MG63 (cell line): ENCODE data around the gene SERPINH1. TPM values are rescaled to one million over a fixed set of nuclear protein-coding genes. Genes with fewer than 3 reads are reported as not detected.

Experiments
- DNase-seq: peaks from one replicate; pipeline ENCODE4 v3.0.0-alpha.2; 2020
- H3K27me3 ChIP-seq: fragments of 250-450 bp; sonication (Bioruptor Pico); 2 replicates; pipeline ENCODE4 v1.5.1; 2020; ENCODE audit warnings: mild to moderate bottlenecking, moderate library complexity
- H3K36me3 ChIP-seq: fragments of 250-450 bp; sonication (Bioruptor Pico); 2 replicates; pipeline ENCODE4 v1.5.1; 2020; ENCODE audit warnings: mild to moderate bottlenecking, moderate library complexity
- H3K4me3 ChIP-seq: fragments of 250-450 bp; sonication (Bioruptor Pico); 2 replicates; pipeline ENCODE4 v1.5.1; 2020; ENCODE audit warnings: mild to moderate bottlenecking, moderate library complexity
- H3K9me3 ChIP-seq: fragments of 250-450 bp; sonication (Bioruptor Pico); 2 replicates; pipeline ENCODE4 v1.5.1; 2020; ENCODE audit warnings: mild to moderate bottlenecking, moderate library complexity
- total RNA-seq: library from RNA; depleted of rRNA; stranded (reverse); fragments of >200 nt; shearing (Covaris generic); gene quantifications from 2 replicates; pipeline ENCODE4 v1.2.3, GENCODE V29; 2014; ENCODE audit warnings: low replicate concordance; rRNA removed

Gene SERPINH1
- total RNA-seq, 1 experiment from 2014 or later: 1,275 TPM

DNA sequence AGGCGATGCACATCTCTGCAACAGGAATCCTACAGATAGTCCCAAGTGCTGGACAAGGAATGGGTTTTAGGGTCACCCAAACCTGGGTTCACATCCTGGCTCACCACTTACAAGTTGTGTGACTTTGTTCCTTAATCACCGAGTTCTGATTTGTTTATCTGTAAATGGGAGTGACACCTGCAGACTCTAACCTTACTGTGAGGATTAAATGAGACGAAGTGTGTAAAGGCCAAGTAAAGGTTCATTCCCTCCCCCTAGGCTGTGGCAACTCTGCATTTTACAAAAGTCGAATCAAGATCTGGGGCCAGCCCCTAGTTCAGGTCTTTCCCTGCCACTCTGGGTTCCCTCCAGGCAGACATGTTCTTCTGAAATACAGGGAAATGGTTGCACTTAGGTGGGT is 34.9 kb downstream of the SERPINH1 start:
- Histone ChIP-seq H3K36me3 (no peaks in the 10 kb centered on the region), H3K9me3 (no peaks in the 10 kb centered on the region), H3K4me3 (no peak overlapping the region), H3K27me3 (no peaks in the 10 kb centered on the region)
- no peak for DNase-seq

DNA sequence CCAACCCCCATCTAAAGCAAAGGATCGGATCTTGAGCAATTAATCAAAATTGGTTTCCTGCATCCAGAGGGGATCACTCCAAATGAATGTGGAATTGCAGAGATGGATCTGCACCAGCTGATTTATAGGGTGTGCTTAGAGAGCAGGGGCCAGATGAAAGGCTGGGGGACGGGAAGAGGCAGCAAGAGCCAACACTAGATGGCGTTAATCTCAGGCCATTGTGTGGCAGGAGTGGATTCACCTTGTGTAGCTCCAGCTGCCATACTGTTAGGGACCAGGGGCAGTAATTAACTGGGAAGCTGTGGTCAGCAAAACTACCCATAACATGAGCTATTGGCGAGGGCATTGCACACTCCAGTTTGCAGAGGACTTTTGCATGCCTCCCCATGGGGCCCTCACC is 35.6 kb downstream of the SERPINH1 start:
- Histone ChIP-seq H3K36me3 (no peaks in the 10 kb centered on the region), H3K27me3 (no peaks in the 10 kb centered on the region), H3K9me3 (no peaks in the 10 kb centered on the region), H3K4me3 (no peak overlapping the region)
- DNase-seq: no peak

DNA sequence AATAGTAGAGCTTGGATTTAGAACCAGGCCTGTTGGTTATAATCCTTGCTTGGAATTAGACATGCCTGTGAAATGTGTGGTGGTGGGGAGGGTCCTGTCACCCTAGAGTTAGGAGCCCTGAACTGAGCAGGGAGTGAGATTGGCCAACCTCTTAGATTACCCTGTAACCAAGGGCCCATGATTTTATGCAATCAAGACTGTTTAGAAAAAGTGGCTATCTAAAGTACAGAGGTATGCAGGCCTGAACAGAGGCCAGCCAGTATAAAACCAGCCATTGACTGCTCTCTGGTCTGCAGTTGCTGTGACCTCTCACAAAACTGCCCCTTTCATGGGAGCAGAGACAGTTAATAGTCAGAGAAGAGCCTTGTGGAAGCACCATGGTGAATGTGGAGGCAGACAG is 36.2 kb downstream of the SERPINH1 start:
- Histone ChIP-seq H3K36me3 (no peaks in the 10 kb centered on the region), H3K27me3 (no peaks in the 10 kb centered on the region), H3K9me3 (no peaks in the 10 kb centered on the region), H3K4me3 (no peak overlapping the region)
- DNase-seq: no peak

DNA sequence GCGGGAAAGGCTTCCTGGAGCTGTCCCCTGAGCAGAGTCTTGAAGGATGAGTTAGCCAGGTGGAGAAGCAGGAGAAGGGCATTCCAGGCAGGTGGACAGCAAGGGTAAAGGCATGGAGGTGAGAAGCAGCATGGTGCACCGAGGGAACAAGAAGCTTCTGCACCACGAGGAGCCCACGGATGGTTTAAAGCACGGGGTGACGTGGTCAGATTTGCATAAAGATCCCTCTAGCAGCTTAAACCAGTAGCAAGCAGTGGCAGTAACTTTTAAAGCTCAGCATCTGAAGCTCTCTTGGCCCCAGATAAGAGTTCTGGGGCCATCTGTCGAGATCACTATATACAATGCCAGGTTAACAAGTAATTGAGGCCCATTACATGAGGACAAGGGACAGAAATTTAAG is 36.8 kb downstream of the SERPINH1 start:
- Histone ChIP-seq H3K27me3 (no peaks in the 10 kb centered on the region), H3K4me3 (no peak overlapping the region), H3K36me3 (no peaks in the 10 kb centered on the region), H3K9me3 (no peaks in the 10 kb centered on the region)
- no peak for DNase-seq

DNA sequence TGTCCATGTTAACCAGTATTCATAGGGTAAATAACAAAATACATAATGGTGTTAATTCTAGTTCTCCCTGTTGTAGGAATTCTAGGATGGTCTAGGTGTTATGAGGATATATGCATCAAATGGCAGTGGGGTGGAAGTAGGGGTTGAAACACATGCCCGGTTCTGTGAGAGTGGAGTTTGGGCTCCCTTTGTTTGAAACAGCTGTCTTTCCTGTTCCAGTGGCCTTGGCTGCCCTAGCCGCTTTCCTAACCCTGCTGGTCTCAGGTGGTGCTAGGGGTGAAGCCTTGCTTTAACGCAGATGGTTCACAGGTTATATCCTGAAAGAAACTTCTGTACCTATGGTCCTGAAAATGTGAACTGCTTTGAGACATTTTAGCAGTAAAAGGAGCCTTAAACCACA is 38.3 kb downstream of the SERPINH1 start:
- no peak overlapping the region for H3K4me3 ChIP-seq
- DNase-seq: no peak
- no peaks in the 10 kb centered on the region for H3K9me3 ChIP-seq
- no peaks in the 10 kb centered on the region for H3K36me3 ChIP-seq
- no peaks in the 10 kb centered on the region for H3K27me3 ChIP-seq

DNA sequence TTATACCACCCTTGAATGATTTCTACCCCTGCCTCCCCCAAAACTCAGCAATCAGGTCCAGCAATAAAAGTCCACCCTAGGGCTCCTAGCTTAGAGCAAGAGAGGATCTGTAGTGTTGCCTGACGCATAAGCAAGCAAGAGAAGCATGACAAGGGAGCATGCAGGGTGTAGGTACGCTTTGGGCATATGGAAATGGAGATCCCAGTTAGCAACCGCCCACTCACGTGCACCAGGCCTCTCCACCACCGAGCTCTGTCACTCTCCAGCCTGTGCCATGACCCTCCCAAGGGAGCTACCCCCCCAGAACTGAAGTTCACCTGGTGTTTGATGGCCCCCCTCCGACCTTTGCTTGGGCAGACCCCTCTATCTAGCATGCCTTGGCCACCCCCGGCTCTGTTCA is 39.4 kb downstream of the SERPINH1 start:
- no peaks in the 10 kb centered on the region for H3K9me3 ChIP-seq
- DNase-seq: no peak
- H3K36me3 ChIP-seq: no peaks in the 10 kb centered on the region
- no peak overlapping the region for H3K4me3 ChIP-seq
- no peaks in the 10 kb centered on the region for H3K27me3 ChIP-seq

DNA sequence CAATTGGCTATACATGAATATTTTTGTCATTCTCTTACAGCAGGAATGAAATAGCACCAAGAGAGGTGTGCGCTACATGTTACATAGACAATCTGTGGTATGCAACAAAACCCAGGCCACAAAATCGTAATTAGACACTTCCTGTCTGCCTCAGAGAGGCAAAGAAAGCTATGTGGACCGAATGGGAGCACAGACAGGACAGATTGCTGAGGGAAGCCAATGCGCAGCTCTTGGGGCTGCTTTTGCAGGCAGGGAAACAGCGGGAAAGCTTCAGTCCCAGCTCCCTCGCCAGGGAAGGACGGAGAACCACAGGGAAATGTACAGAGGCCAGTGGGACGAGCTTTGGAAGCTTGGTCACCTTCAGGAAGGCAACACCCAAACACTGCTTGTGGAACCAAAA is 40.9 kb downstream of the SERPINH1 start:
- H3K9me3 ChIP-seq: no peaks in the 10 kb centered on the region
- no peaks in the 10 kb centered on the region for H3K36me3 ChIP-seq
- no peak overlapping the region for H3K4me3 ChIP-seq
- no peaks in the 10 kb centered on the region for H3K27me3 ChIP-seq
- DNase-seq: no peak

DNA sequence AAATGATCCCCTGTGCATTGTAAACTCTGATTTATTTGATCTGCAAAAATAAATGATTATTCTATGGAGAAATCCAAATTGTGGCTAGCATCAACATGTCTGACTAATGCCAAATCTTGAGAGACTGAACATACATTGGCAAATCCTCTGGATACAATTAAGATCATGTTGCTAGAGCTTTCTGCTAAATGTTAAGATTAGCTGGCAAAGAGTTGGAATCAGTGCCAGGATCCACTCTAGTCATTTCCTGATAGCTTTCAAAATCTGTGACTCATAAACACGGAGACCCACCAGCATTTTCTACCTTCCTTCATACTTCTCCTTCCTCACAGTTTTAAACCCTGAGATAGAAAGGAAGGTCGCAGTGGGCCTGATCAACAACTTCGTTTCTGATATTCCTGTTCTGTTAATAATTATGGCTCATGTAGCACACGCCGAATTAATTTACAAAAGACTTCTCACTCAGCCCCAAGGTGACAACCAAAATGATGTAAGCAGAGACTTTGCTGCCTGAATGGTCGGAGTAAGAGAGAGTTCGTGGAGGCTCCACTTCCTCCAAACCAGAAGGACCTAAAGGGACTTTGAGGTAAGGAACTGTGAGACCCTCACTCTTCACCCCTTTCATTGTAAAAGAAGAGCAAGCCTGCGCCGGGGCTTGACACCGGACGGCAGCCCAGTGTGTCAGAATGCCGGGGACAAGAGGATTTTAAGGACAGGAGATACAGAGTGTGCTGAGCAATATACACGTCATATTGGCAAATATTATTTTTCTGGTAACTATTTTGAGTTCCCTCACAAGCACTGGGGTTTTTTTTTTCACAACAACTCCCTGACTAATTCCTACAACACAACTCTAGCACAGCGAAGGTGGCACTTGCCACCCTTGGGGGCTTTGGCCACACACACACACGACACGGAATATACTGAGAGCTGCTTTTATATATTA is 42.0 kb downstream of the SERPINH1 start:
- DNase-seq: peak; percentile 35
- Histone ChIP-seq H3K27me3 (no peaks in the 10 kb centered on the region), H3K36me3 (no peaks in the 10 kb centered on the region), H3K9me3 (no peaks in the 10 kb centered on the region), H3K4me3 (no peak overlapping the region)

DNA sequence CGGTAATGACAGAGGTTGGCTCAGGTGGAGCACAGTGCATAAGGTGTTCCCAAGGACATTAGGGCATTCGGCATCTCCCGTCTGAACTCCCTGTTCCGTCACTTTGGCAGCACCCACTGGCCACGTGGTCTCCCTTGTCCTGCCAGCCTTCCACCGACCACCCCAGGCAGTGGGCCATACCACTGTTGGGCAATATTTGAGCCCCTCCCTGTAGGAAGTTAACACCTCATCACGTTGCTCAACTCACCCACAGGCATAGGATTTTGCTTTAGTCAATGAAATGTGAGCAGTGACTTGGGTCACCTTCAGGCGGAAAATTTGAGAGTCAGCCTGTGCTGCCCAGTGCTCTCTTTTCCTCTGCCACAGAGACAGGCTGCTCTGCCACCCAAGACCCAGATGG is 44.0 kb downstream of the SERPINH1 start:
- H3K4me3 ChIP-seq: no peak overlapping the region
- H3K36me3 ChIP-seq: no peaks in the 10 kb centered on the region
- DNase-seq: no peak
- H3K27me3 ChIP-seq: no peaks in the 10 kb centered on the region
- H3K9me3 ChIP-seq: no peaks in the 10 kb centered on the region

DNA sequence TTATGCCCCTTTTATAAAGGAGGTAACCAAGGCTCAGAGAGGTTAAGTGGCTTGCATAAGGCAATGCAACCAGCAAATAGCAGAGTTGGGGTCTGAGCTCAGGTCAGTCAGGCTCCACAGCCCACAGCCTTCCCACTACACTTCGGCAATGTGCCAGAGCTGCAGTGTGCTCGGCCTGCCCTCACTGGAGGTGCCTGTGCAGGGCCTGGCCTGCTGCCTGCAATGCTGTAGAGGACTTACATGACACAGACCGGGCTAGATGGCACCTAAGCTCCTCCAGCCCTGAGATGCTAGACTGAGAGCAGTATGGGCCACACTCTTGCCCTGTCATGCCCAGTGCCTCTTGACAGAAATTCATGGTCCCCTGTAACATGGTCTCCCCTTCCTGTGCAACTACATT is 49.8 kb downstream of the SERPINH1 start:
- no peaks in the 10 kb centered on the region for H3K9me3 ChIP-seq
- DNase-seq: no peak
- no peak overlapping the region for H3K4me3 ChIP-seq
- H3K27me3 ChIP-seq: no peaks in the 10 kb centered on the region
- no peaks in the 10 kb centered on the region for H3K36me3 ChIP-seq

DNA sequence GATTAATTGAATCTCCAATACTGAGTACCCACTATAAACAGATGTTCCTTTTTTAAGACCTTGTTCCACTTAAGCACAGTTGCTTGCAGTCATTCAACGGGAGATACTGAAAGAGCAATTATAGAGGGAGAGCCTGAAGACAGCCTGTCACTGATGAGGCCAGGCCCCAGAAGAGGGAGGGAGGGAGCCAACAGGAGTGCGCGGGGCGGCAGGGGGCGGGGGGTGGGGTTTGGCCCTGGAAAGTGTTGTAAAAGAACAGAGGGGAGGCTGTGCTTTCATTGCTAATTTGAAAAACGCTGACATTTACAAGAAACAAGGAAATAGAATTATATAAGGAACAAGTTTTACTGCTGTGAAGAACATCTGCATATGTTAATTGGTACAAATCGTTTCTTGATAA is 53.7 kb downstream of the SERPINH1 start:
- Histone ChIP-seq H3K36me3 (no peaks in the 10 kb centered on the region), H3K9me3 (no peaks in the 10 kb centered on the region), H3K4me3 (no peak overlapping the region), H3K27me3 (no peaks in the 10 kb centered on the region)
- DNase-seq: no peak

DNA sequence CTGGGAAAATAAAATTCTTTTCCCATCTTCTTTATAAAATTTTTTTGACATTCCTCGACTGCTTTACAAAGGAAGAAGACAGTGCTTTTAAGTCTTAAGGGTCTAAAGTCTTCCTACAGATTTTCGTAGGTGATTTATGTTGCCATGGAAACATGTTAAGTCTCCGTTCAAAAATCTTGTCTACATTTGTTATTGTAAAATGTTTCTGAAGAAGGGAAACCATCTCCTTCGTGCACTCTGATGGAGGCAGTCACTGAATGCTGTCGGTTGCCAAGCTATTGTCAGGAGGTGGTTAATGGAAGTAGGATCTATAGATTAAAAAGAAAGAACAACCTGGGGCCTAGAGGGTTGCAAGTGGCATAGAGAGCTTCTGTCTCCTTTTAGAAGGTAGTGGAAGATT is 54.2 kb downstream of the SERPINH1 start:
- Histone ChIP-seq H3K36me3 (no peaks in the 10 kb centered on the region), H3K4me3 (no peak overlapping the region), H3K27me3 (no peaks in the 10 kb centered on the region), H3K9me3 (no peaks in the 10 kb centered on the region)
- no peak for DNase-seq

Other genes with a start within 250 kb of the SERPINH1 start
- gene ARRB1, start 210.6 kb upstream of the SERPINH1 start, total RNA-seq: 8.0 and 17.2 TPM in 2 replicates
- gene RPS3, start 162.7 kb upstream of the SERPINH1 start, total RNA-seq: 2,205 and 3,444 TPM in 2 replicates
- gene KLHL35, start 129.1 kb upstream of the SERPINH1 start, total RNA-seq: 0.12 and 3.9 TPM in 2 replicates
- gene GDPD5, start 36.3 kb upstream of the SERPINH1 start, total RNA-seq: 15.2 and 16.2 TPM in 2 replicates
- gene MAP6, start 106.8 kb downstream of the SERPINH1 start, total RNA-seq: not detected in 2 replicates
- gene MOGAT2, start 155.6 kb downstream of the SERPINH1 start, total RNA-seq: not detected in 2 replicates
- 8.6 and 10.3 TPM in 2 replicates for gene DGAT2, start 206.5 kb downstream of the SERPINH1 start, total RNA-seq